Endothelial cell (in vitro differentiated cells): ENCODE data around the gene NUMBL. TPM values are rescaled to one million over a fixed set of nuclear protein-coding genes. Genes with fewer than 3 reads are reported as not detected.

ENCODE experiments used
- DNase-seq: peaks from one replicate; pipeline ENCODE4 v3.0.0; 2021; ENCODE audit warnings: low spot score
- H3K27ac Mint-ChIP-seq: one replicate; pipeline ENCODE4 v1.8.0; 2021; ENCODE audit warnings: mixed read lengths, inconsistent platforms; ENCODE audit not compliant: unreplicated experiment
- H3K27me3 Mint-ChIP-seq: one replicate; pipeline ENCODE4 v1.8.0; 2021; ENCODE audit warnings: mild to moderate bottlenecking, moderate library complexity, mixed read lengths, inconsistent platforms; ENCODE audit not compliant: unreplicated experiment
- H3K36me3 Mint-ChIP-seq: one replicate; pipeline ENCODE4 v1.8.0; 2021; ENCODE audit warnings: mild to moderate bottlenecking, low read depth, mixed read lengths, inconsistent platforms; ENCODE audit not compliant: unreplicated experiment
- H3K4me1 Mint-ChIP-seq: one replicate; pipeline ENCODE4 v1.8.0; 2021; ENCODE audit warnings: mild to moderate bottlenecking, mixed read lengths, inconsistent platforms; ENCODE audit not compliant: unreplicated experiment
- H3K4me3 Mint-ChIP-seq: one replicate; pipeline ENCODE4 v1.8.0; 2021; ENCODE audit warnings: mild to moderate bottlenecking, mixed read lengths, inconsistent platforms; ENCODE audit not compliant: unreplicated experiment
- H3K9me3 Mint-ChIP-seq: one replicate; pipeline ENCODE4 v1.8.0; 2021; ENCODE audit warnings: mixed read lengths, inconsistent platforms; ENCODE audit not compliant: unreplicated experiment
- total RNA-seq: library from RNA; stranded (reverse); fragmentation: NEBNext Ultra II Directional; extraction: Animal tissue kit (Norgen Biotek cat#: 25700); gene quantifications from one replicate; pipeline ENCODE4 v1.2.1, GENCODE V29; 2021; ENCODE audit not compliant: unreplicated experiment
- TF ChIP-seq, protein P1 (sequence below): fragments of 200-600 bp; sonication (generic); IDR thresholded peaks from one replicate; pipeline ENCODE4 v1.5.0; 2021; ENCODE audit warnings: antibody characterized with exemption; ENCODE audit not compliant: unreplicated experiment

The NUMBL gene
- total RNA-seq, 1 donor from 2014 or later = 10.0 TPM

DNA sequence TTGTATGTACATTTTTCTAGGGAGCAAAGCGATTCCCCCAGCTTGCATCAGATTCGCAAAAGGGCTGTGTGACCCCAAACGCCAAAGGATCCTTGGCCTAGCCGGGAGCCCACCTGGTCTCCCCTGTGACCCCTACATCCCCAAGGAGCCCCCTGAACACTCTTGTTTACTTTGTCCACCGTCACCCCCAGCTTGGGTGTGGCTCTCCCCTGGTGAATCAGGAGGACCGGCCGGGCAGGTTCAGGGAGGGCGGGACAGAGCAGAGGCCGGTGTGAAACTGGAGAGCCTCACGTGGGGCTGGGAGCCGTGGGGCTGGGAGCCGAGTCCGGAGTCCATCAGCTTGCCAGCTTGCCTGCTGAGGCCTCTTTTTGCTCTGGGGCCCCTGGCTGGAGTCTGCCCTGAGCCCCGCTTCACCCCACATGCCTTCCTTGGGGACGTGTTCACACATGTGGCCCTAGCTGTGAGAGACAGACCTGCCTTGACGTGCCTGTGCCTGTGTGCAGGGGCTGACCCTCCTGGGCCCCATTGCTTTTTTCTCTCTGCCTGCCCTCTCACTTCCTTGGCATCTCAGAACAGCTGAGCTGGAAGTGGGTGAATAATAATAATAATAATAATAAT, 28.4 kb upstream of the NUMBL start:
- H3K27me3 Mint-ChIP-seq = peaks cover 11% of the 10 kb centered on the region
- peak overlapping the region; percentile 57 for H3K27ac Mint-ChIP-seq
- H3K4me1 Mint-ChIP-seq = peaks cover 26% of the 10 kb centered on the region
- H3K9me3 Mint-ChIP-seq = no peaks in the 10 kb centered on the region
- peak overlapping the region; percentile 87 for H3K4me3 Mint-ChIP-seq
- DNase-seq = peak; percentile 31
- peaks cover 20% of the 10 kb centered on the region for H3K36me3 Mint-ChIP-seq
- TF ChIP-seq, protein P1, sequence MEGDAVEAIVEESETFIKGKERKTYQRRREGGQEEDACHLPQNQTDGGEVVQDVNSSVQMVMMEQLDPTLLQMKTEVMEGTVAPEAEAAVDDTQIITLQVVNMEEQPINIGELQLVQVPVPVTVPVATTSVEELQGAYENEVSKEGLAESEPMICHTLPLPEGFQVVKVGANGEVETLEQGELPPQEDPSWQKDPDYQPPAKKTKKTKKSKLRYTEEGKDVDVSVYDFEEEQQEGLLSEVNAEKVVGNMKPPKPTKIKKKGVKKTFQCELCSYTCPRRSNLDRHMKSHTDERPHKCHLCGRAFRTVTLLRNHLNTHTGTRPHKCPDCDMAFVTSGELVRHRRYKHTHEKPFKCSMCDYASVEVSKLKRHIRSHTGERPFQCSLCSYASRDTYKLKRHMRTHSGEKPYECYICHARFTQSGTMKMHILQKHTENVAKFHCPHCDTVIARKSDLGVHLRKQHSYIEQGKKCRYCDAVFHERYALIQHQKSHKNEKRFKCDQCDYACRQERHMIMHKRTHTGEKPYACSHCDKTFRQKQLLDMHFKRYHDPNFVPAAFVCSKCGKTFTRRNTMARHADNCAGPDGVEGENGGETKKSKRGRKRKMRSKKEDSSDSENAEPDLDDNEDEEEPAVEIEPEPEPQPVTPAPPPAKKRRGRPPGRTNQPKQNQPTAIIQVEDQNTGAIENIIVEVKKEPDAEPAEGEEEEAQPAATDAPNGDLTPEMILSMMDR = no peak

DNA sequence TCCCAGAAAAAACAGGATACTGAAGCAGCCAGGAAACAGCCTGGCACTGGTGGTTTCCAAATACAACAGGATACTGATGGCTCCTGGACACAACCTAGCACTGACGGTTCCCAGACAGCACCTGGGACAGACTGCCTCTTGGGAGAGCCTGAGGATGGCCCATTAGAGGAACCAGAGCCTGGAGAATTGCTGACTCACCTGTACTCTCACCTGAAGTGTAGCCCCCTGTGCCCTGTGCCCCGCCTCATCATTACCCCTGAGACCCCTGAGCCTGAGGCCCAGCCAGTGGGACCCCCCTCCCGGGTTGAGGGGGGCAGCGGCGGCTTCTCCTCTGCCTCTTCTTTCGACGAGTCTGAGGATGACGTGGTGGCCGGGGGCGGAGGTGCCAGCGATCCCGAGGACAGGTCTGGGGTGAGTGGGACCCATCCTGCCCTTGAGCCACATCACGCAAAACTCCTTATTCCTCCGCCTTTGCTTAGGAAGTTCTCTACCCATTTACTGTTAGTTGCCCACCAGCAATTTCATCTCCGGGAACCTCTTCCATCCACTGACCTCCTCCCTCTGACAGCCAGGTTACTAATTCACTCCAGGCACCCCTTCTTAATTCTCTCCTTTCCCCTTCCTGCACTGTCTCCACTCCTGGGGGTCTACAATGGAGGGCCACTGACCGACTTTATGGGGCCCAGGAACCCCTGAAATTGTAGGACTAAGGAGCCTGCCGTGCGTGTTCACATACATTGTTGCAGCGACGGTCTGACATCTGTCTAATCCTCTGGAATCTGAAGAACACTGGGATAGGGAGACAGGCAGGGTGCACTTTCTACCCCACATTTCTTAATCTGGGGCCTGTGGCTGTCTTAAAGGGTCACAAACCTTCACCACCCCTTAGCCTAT, 27.7 kb upstream of the NUMBL start:
- Mint-ChIP-seq H3K36me3 (peaks cover 16% of the 10 kb centered on the region), H3K27me3 (peaks cover 13% of the 10 kb centered on the region), H3K4me1 (peaks cover 26% of the 10 kb centered on the region), H3K9me3 (no peaks in the 10 kb centered on the region), H3K4me3 (peak overlapping the region; percentile 87), H3K27ac (peak overlapping the region; percentile 72)
- no peak for DNase-seq
- TF ChIP-seq, protein P1 = no peak

DNA sequence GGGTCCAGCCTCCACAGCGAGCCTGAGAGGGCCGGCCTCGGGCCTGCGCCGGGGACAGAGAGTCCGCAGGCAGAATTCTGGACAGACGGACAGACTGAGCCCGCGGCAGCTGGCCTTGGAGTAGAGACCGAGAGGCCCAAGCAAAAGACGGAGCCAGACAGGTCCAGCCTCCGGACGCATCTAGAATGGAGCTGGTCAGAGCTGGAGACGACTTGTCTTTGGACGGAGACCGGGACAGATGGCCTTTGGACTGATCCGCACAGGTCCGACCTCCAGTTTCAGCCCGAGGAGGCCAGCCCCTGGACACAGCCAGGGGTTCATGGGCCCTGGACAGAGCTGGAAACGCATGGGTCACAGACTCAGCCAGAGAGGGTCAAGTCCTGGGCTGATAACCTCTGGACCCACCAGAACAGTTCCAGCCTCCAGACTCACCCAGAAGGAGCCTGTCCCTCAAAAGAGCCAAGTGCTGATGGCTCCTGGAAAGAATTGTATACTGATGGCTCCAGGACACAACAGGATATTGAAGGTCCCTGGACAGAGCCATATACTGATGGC, 27.0 kb upstream of the NUMBL start:
- Mint-ChIP-seq H3K4me3 (peak overlapping the region; percentile 86), H3K36me3 (peaks cover 13% of the 10 kb centered on the region), H3K27ac (no peak overlapping the region), H3K27me3 (peaks cover 13% of the 10 kb centered on the region), H3K4me1 (peaks cover 26% of the 10 kb centered on the region), H3K9me3 (no peaks in the 10 kb centered on the region)
- no peak for DNase-seq
- TF ChIP-seq, protein P1 = peak; percentile 0

DNA sequence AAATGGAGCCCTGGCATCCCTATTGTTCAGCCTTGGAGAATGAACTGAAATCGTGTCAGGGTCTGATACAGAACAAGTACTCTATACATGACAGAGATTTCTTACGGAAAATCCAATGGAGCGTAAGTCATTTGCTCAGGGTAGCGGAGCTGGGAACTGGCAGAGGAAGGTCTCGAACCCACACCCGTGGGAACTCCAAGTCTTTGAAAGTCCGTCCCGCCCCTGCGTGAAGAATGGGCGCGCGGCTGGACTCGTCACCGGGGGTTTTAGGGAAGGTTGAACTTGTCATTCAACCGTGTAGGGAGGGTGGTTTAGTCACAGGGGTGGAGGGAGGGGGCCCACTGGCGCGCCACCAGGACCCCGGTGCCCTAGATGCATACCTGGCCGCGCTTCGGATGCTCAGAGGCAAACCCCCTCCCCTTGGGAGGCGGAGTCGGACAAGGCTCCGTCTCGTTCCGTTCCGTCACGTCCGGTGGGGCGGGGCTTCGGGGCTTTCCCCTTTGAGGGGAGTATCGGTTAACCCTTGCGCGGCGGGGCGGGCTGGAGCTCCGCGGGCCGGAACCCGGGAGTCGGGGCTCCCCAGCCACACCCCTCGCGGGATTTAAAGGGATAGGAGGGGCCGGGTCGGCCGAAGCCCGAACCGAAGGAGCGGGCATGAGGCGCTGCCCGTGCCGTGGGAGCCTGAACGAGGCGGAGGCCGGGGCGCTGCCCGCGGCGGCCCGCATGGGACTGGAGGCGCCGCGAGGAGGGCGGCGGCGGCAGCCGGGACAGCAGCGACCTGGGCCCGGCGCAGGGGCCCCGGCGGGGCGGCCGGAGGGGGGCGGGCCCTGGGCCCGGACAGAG, 26.3 kb upstream of the NUMBL start, which contains the start of the genes COQ8B and ITPKC:
COQ8B (minus strand) TSS at position 405 of the 843 bp plus-strand sequence. CDS start 2,254 bp downstream, outside the sequence.
ITPKC (plus strand) TSS at position 631 of the 843 bp plus-strand sequence; CDS start at position 655, 24 bp downstream.
- peaks cover 10% of the 10 kb centered on the region for H3K36me3 Mint-ChIP-seq
- H3K27ac Mint-ChIP-seq = peak within 1 kb of the TSS; percentile 94
- TF ChIP-seq, protein P1 = peak; percentile 13
- peaks cover 26% of the 10 kb centered on the region for H3K4me1 Mint-ChIP-seq
- peak; percentile 99 for DNase-seq
- peak within 1 kb of the TSS; percentile 94 for H3K4me3 Mint-ChIP-seq
- peaks cover 13% of the 10 kb centered on the region for H3K27me3 Mint-ChIP-seq
- no peaks in the 10 kb centered on the region for H3K9me3 Mint-ChIP-seq
